HEK293 (cell line): ENCODE data around the gene ARIH1.

ENCODE experiments used
- CTCF ChIP-seq: fragments of 450-650 bp; formaldehyde crosslinking; IDR thresholded peaks from 2 replicates; pipeline ENCODE4 v1.5.1; 2016; ENCODE audit warnings: missing biosample characterization, missing genetic modification characterization
- KLF8 ChIP-seq: fragments of 450-650 bp; formaldehyde crosslinking; IDR thresholded peaks from 2 replicates; pipeline ENCODE4 v1.5.1; 2016; ENCODE audit warnings: missing biosample characterization, missing genetic modification characterization
- SP7 ChIP-seq: fragments of 450-650 bp; formaldehyde crosslinking; IDR thresholded peaks from 2 replicates; pipeline ENCODE4 v1.5.1; 2016; ENCODE audit warnings: missing biosample characterization, missing genetic modification characterization
- YY1 ChIP-seq: fragments of 450-650 bp; formaldehyde crosslinking; IDR thresholded peaks from 2 replicates; pipeline ENCODE4 v1.5.1; 2018; ENCODE audit warnings: missing biosample characterization, missing genetic modification characterization
- YY2 ChIP-seq: fragments of 450-650 bp; formaldehyde crosslinking; IDR thresholded peaks from 2 replicates; pipeline ENCODE4 v1.5.1; 2016; ENCODE audit warnings: missing biosample characterization, missing genetic modification characterization
- ZNF274 ChIP-seq, 2 experiments: fragments of 200-500 bp in 1 of 2; fragments of 450-650 bp in 1 of 2; sonication (Bioruptor generic) in 1 of 2; formaldehyde crosslinking in 1 of 2; IDR thresholded peaks; 2 replicates each; pipeline versions ENCODE4 v1.5.1 to v1.6.1; 2014 to 2016; ENCODE audit warnings: borderline replicate concordance in 1 of 2, inconsistent platforms in 1 of 2, low read length in 1 of 2, missing biosample characterization in 1 of 2, missing genetic modification characterization in 1 of 2
- ZNF324 ChIP-seq: fragments of 450-650 bp; formaldehyde crosslinking; IDR thresholded peaks from 2 replicates; pipeline ENCODE4 v1.5.1; 2016; ENCODE audit warnings: missing biosample characterization, missing genetic modification characterization
- ZNF600 ChIP-seq: fragments of 450-650 bp; formaldehyde crosslinking; IDR thresholded peaks from 2 replicates; pipeline ENCODE4 v1.5.1; 2016; ENCODE audit warnings: missing biosample characterization, missing genetic modification characterization
- ZNF777 ChIP-seq: fragments of 450-650 bp; formaldehyde crosslinking; IDR thresholded peaks from 2 replicates; pipeline ENCODE4 v1.5.1; 2017; ENCODE audit warnings: missing biosample characterization, missing genetic modification characterization, borderline replicate concordance
- TF ChIP-seq, protein P1 (sequence below): fragments of 450-650 bp; formaldehyde crosslinking; IDR thresholded peaks from 2 replicates; pipeline ENCODE4 v1.5.1; 2016; ENCODE audit warnings: missing biosample characterization, missing genetic modification characterization
- TF ChIP-seq, protein P2 (sequence below): fragments of 450-650 bp; formaldehyde crosslinking; IDR thresholded peaks from 2 replicates; pipeline ENCODE4 v1.5.1; 2016; ENCODE audit warnings: missing biosample characterization, missing genetic modification characterization

- TF ChIP-seq KLF8 (tag by site-specific recombination) = no peak
- TF ChIP-seq CTCF (tag by site-specific recombination) = no peak
- TF ChIP-seq ZNF600 (tag by site-specific recombination) = no peak
- no peak for TF ChIP-seq SP7 (tag by site-specific recombination)
- TF ChIP-seq, protein P1, sequence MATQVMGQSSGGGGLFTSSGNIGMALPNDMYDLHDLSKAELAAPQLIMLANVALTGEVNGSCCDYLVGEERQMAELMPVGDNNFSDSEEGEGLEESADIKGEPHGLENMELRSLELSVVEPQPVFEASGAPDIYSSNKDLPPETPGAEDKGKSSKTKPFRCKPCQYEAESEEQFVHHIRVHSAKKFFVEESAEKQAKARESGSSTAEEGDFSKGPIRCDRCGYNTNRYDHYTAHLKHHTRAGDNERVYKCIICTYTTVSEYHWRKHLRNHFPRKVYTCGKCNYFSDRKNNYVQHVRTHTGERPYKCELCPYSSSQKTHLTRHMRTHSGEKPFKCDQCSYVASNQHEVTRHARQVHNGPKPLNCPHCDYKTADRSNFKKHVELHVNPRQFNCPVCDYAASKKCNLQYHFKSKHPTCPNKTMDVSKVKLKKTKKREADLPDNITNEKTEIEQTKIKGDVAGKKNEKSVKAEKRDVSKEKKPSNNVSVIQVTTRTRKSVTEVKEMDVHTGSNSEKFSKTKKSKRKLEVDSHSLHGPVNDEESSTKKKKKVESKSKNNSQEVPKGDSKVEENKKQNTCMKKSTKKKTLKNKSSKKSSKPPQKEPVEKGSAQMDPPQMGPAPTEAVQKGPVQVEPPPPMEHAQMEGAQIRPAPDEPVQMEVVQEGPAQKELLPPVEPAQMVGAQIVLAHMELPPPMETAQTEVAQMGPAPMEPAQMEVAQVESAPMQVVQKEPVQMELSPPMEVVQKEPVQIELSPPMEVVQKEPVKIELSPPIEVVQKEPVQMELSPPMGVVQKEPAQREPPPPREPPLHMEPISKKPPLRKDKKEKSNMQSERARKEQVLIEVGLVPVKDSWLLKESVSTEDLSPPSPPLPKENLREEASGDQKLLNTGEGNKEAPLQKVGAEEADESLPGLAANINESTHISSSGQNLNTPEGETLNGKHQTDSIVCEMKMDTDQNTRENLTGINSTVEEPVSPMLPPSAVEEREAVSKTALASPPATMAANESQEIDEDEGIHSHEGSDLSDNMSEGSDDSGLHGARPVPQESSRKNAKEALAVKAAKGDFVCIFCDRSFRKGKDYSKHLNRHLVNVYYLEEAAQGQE (tag by site-specific recombination) = no peak
- TF ChIP-seq YY1 = no peak
- TF ChIP-seq YY2 (tag by site-specific recombination) = no peak
- TF ChIP-seq ZNF777 (tag by site-specific recombination) = no peak
- no peak for TF ChIP-seq ZNF324 (tag by site-specific recombination)
- TF ChIP-seq, protein P2, sequence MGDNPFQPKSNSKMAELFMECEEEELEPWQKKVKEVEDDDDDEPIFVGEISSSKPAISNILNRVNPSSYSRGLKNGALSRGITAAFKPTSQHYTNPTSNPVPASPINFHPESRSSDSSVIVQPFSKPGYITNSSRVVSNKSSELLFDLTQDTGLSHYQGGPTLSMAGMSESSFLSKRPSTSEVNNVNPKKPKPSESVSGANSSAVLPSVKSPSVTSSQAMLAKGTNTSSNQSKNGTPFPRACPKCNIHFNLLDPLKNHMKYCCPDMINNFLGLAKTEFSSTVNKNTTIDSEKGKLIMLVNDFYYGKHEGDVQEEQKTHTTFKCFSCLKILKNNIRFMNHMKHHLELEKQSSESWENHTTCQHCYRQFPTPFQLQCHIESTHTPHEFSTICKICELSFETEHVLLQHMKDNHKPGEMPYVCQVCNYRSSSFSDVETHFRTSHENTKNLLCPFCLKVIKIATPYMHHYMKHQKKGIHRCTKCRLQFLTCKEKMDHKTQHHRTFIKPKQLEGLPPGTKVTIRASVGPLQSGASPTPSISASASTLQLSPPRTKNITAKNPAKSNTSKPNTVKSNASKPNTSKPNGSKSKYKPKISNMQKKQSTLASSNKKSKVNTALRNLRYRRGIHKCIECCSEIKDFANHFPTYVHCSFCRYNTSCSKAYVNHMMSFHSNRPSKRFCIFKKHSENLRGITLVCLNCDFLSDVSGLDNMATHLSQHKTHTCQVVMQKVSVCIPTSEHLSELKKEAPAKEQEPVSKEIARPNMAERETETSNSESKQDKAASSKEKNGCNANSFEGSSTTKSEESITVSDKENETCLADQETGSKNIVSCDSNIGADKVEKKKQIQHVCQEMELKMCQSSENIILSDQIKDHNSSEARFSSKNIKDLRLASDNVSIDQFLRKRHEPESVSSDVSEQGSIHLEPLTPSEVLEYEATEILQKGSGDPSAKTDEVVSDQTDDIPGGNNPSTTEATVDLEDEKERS (tag by site-specific recombination) = no peak
- no peak for TF ChIP-seq ZNF274 (IDR thresholded peaks at IDR 0.05; ENCODE audit: low read length)
- TF ChIP-seq ZNF274 (tag by site-specific recombination; IDR thresholded peaks at IDR 0.05; ENCODE audit: borderline replicate concordance) = no peak
Observed at GRCh38 chr15:72503147-72503546, 29.0 kb downstream of the ARIH1 start.
